HCT116 (cell line): ENCODE measurements around the gene CFAP57. TPM values are rescaled to one million over a fixed set of nuclear protein-coding genes. Genes with fewer than 3 reads are reported as not detected.

Experiments
- ATAC-seq: fragments of 200-7000 bp; cut with Tn5 transposase; 2 replicates; pipeline ENCODE4 v1.9.1; 2020; ENCODE audit warnings: mild to moderate bottlenecking, moderate library complexity
- BruUV-seq: library from RNA; stranded (reverse); fragments of 400-500 nt; replicated peaks from 2 replicates; lab custom pipeline; 2021; lab: Mats Ljungman, UMichigan
- CTCF ChIA-PET: fragments of 300-600 bp; sonication (Branson Sonifier 250); formaldehyde crosslinking; loops from one replicate; lab custom pipeline; 2021; ENCODE audit warnings: antibody characterized with exemption; lab: Charles Lee
- POLR2A ChIA-PET: fragments of 300-600, 350-600 bp; sonication (Branson Sonifier 250); formaldehyde crosslinking; loops from one replicate; lab custom pipeline; 2021; ENCODE audit warnings: antibody characterized with exemption; lab: Charles Lee
- RAD21 ChIA-PET, 2 experiments: fragments of 300-600 bp; sonication (Branson Sonifier 250); formaldehyde crosslinking; loops; one replicate each; lab custom pipeline; 2023; ENCODE audit warnings: low total read pairs in 2 of 2; ENCODE audit not compliant: uncharacterized antibody in 2 of 2, unreplicated experiment in 2 of 2, low non-redundant PET in 1 of 2; lab: Charles Lee
- DNase-seq: peaks from one replicate; pipeline ENCODE4 v3.0.0-alpha.2; 2010; ENCODE audit warnings: low read depth, low spot score
- H2AFZ ChIP-seq: fragments of 200-600 bp; shearing (Covaris generic), sonication (generic); 2 replicates; pipeline ENCODE4 v1.6.1; 2017; ENCODE audit warnings: low read depth, mixed run types, mixed read lengths, antibody characterized with exemption, low read length; ENCODE audit not compliant: poor library complexity, severe bottlenecking
- H3K27ac ChIP-seq: 2 replicates; pipeline ENCODE4 v1.5.1; 2012; ENCODE audit warnings: low read depth, low read length
- H3K27me3 ChIP-seq: fragments of 200-600 bp; sonication (generic); 2 replicates; pipeline ENCODE4 v1.6.1; 2016; ENCODE audit warnings: mixed run types, low read length, mixed read lengths; ENCODE audit not compliant: insufficient read depth
- H3K36me3 ChIP-seq, 2 experiments: fragments of 200-500 bp in 1 of 2; fragments of 200-600 bp in 1 of 2; sonication (Bioruptor generic) in 1 of 2; sonication (generic) in 1 of 2; 2 replicates each; pipeline versions ENCODE4 v1.5.1 to v1.6.1; 2014 to 2016; ENCODE audit warnings: low read length in 2 of 2, inconsistent platforms in 1 of 2, mixed read lengths in 1 of 2, mixed run types in 1 of 2; ENCODE audit not compliant: insufficient read depth in 2 of 2, control insufficient read depth in 1 of 2
- H3K4me1 ChIP-seq, 2 experiments: fragments of 200-600 bp in 1 of 2; sonication (generic) in 1 of 2; 2 replicates each; pipeline versions ENCODE4 v1.5.1 to v1.6.1; 2012 to 2017; ENCODE audit warnings: low read length in 2 of 2, inconsistent platforms in 1 of 2, mild to moderate bottlenecking in 1 of 2, mixed read lengths in 1 of 2, mixed run types in 1 of 2, moderate library complexity in 1 of 2; ENCODE audit not compliant: insufficient read depth in 2 of 2, control insufficient read depth in 1 of 2
- H3K4me2 ChIP-seq: fragments of 200-600 bp; sonication (generic); 2 replicates; pipeline ENCODE4 v1.6.1; 2017; ENCODE audit warnings: mixed run types, low read length, mixed read lengths
- H3K4me3 ChIP-seq, 2 experiments: fragments of 200-600 bp in 1 of 2; sonication (generic) in 1 of 2; replicated peaks in 1 of 2; 2 replicates each; pipeline ENCODE4 v1.5.1; 2011 to 2016; ENCODE audit warnings: low read length in 2 of 2, control low read depth in 1 of 2, low read depth in 1 of 2, mild to moderate bottlenecking in 1 of 2, mixed read lengths in 1 of 2, mixed run types in 1 of 2
- H3K79me2 ChIP-seq: fragments of 200-600 bp; sonication (generic); 2 replicates; pipeline ENCODE4 v1.6.1; 2017; ENCODE audit warnings: mild to moderate bottlenecking, mixed run types, low read length, moderate library complexity, mixed read lengths; ENCODE audit not compliant: insufficient read depth
- H3K9ac ChIP-seq: fragments of 200-600 bp; sonication (generic); 2 replicates; pipeline ENCODE4 v1.6.1; 2016; ENCODE audit warnings: low read length, mixed read lengths
- H3K9me2 ChIP-seq: fragments of 200-600 bp; sonication (generic), shearing (Covaris generic); 2 replicates; pipeline ENCODE4 v1.6.1; 2017; ENCODE audit warnings: mixed run types, mild to moderate bottlenecking, moderate library complexity; ENCODE audit not compliant: insufficient read depth
- H3K9me3 ChIP-seq, 2 experiments: fragments of 200-500 bp in 1 of 2; fragments of 200-600 bp in 1 of 2; sonication (Bioruptor generic) in 1 of 2; sonication (generic) in 1 of 2; 2 replicates each; pipeline ENCODE4 v1.6.1; 2014 to 2017; ENCODE audit warnings: low read length in 2 of 2, mixed read lengths in 2 of 2, inconsistent platforms in 1 of 2, low read depth in 1 of 2, mild to moderate bottlenecking in 1 of 2, mixed run types in 1 of 2, moderate library complexity in 1 of 2; ENCODE audit not compliant: control insufficient read depth in 1 of 2, insufficient read depth in 1 of 2
- H4K20me1 ChIP-seq: fragments of 200-600 bp; sonication (generic), shearing (Covaris generic); 2 replicates; pipeline ENCODE4 v1.6.1; 2017; ENCODE audit warnings: mixed run types, mild to moderate bottlenecking, moderate library complexity; ENCODE audit not compliant: insufficient read depth
- CEBPB ChIP-seq: IDR thresholded peaks from 2 replicates; pipeline ENCODE4 v1.6.1; 2012; ENCODE audit warnings: low read depth
- ELF1 ChIP-seq: IDR thresholded peaks from 2 replicates; pipeline ENCODE4 v1.6.1; 2012; ENCODE audit warnings: low read depth, borderline replicate concordance
- FOSL1 ChIP-seq: IDR thresholded peaks from 2 replicates; pipeline ENCODE4 v1.6.1; 2012; ENCODE audit warnings: low read depth
- JUND ChIP-seq: IDR thresholded peaks from 2 replicates; pipeline ENCODE4 v1.6.1; 2012
- POLR2A ChIP-seq: IDR thresholded peaks from 2 replicates; pipeline ENCODE4 v1.7.0; 2011; ENCODE audit warnings: borderline replicate concordance; ENCODE audit not compliant: insufficient read depth, insufficient read length; ENCODE audit errors: extremely low read depth
- POLR2AphosphoS5 ChIP-seq: IDR thresholded peaks from 2 replicates; pipeline ENCODE4 v1.6.1; 2011; ENCODE audit warnings: mild to moderate bottlenecking, low read depth, low read length, moderate library complexity
- SP1 ChIP-seq: IDR thresholded peaks from 2 replicates; pipeline ENCODE4 v1.6.1; 2012; ENCODE audit warnings: low read depth
- SRF ChIP-seq: IDR thresholded peaks from 2 replicates; pipeline ENCODE4 v1.6.1; 2012; ENCODE audit warnings: low read depth
- TCF7L2 ChIP-seq: IDR thresholded peaks from 2 replicates; pipeline ENCODE4 v1.7.0; 2011; ENCODE audit warnings: borderline replicate concordance, inconsistent platforms; ENCODE audit not compliant: insufficient read depth, insufficient read length; ENCODE audit errors: extremely low read depth
- ZFX ChIP-seq: fragments of 450-650 bp; IDR thresholded peaks from 2 replicates; pipeline ENCODE4 v1.6.1; 2017
- intact Hi-C: fragments of 100-400 bp; cut with micrococcal nuclease; formaldehyde crosslinking; loops from 2 replicates; pipeline ENCODE4 v1.10.0; 2022
- total RNA-seq: library from RNA; stranded (reverse); gene quantifications from one replicate; pipeline ENCODE4 v1.2.1, GENCODE V29; 2021; ENCODE audit not compliant: unreplicated experiment
- TF ChIP-seq, protein P1 (sequence below), 3 experiments: fragments of 200-600 bp in 1 of 3; sonication (generic) in 1 of 3; IDR thresholded peaks in 2 of 3; conservative IDR thresholded peaks in 1 of 3; 2 replicates each; pipeline ENCODE4 v1.5.1; 2012 to 2017; ENCODE audit warnings: low read depth in 2 of 3, low read length in 2 of 3, antibody characterized with exemption in 1 of 3, borderline replicate concordance in 1 of 3, control low read depth in 1 of 3, mild to moderate bottlenecking in 1 of 3, mixed read lengths in 1 of 3, mixed run types in 1 of 3, moderate library complexity in 1 of 3; ENCODE audit not compliant: insufficient read depth in 1 of 3

The CFAP57 gene
- total RNA-seq, 1 experiment from 2014 or later = 0.49 TPM

DNA sequence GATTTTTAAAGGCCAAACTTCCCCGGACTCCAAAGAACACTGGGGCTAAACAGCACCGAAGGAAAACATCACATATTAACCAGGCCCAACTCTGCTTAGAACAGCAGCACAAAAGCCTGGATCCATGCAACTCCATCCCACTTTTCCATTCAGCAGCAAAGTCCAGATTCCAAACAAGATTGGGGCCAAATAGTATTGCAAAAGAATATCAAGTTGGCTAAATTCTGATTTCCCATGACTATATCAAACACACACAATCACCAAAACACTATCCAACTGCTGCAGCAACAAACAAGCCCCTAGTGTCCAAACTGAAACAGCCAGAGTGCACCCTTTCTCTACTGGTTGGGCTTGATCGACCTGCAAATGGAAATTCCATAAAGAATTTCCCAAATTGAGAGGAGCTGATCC, 78.2 kb downstream of the CFAP57 start:
- no peaks in the 10 kb centered on the region for H3K4me1 ChIP-seq
- H3K79me2 ChIP-seq = no peaks in the 10 kb centered on the region
- no TSS peak for BruUV-seq
- H2AFZ ChIP-seq = no peak overlapping the region
- peaks cover 0 to 11% of the 10 kb centered on the region in 2 experiments; a peak in 1 of 4 replicates for H3K9me3 ChIP-seq
- ATAC-seq (no peak), DNase-seq (no peak)
- TF ChIP-seq SRF (no peak), JUND (no peak), ZFX (no peak), CEBPB (no peak)
- H3K9me2 ChIP-seq = no peaks in the 10 kb centered on the region
- POLR2A ChIA-PET = no interaction called here
- no peak overlapping the region for H3K27ac ChIP-seq
- no peaks in the 10 kb centered on the region for H4K20me1 ChIP-seq
- intact Hi-C loops = no loop called here
- H3K36me3 ChIP-seq = no peaks in the 10 kb centered on the region
- H3K27me3 ChIP-seq = no peaks in the 10 kb centered on the region
- no peak overlapping the region for H3K4me2 ChIP-seq
- no peak overlapping the region for H3K9ac ChIP-seq
- CTCF ChIA-PET = no interaction called here
- RAD21 ChIA-PET = no interaction called here
- H3K4me3 ChIP-seq = no peak overlapping the region

- Histone ChIP-seq H3K4me3 (no peak overlapping the region), H3K79me2 (no peaks in the 10 kb centered on the region), H3K27ac (no peak overlapping the region), H3K9me2 (no peaks in the 10 kb centered on the region), H3K36me3 (no peaks in the 10 kb centered on the region), H3K9me3 (peaks cover 0 to 11% of the 10 kb centered on the region in 2 experiments; a peak in 1 of 4 replicates), H3K27me3 (no peaks in the 10 kb centered on the region), H3K4me1 (no peaks in the 10 kb centered on the region), H4K20me1 (no peaks in the 10 kb centered on the region), H3K4me2 (no peak overlapping the region), H3K9ac (no peak overlapping the region), H2AFZ (no peak overlapping the region)
- CTCF ChIA-PET = no interaction called here
- RAD21 ChIA-PET = no interaction called here
- DNase-seq = no peak
- no peak for ATAC-seq
- intact Hi-C loops = no loop called here
- TF ChIP-seq TCF7L2 = no peak
- TF ChIP-seq, protein P1, sequence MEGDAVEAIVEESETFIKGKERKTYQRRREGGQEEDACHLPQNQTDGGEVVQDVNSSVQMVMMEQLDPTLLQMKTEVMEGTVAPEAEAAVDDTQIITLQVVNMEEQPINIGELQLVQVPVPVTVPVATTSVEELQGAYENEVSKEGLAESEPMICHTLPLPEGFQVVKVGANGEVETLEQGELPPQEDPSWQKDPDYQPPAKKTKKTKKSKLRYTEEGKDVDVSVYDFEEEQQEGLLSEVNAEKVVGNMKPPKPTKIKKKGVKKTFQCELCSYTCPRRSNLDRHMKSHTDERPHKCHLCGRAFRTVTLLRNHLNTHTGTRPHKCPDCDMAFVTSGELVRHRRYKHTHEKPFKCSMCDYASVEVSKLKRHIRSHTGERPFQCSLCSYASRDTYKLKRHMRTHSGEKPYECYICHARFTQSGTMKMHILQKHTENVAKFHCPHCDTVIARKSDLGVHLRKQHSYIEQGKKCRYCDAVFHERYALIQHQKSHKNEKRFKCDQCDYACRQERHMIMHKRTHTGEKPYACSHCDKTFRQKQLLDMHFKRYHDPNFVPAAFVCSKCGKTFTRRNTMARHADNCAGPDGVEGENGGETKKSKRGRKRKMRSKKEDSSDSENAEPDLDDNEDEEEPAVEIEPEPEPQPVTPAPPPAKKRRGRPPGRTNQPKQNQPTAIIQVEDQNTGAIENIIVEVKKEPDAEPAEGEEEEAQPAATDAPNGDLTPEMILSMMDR (IDR thresholded peaks at IDR 0.05 in 2 of 3, conservative IDR thresholded peaks at IDR 0.05 in 1 of 3; ENCODE audit: borderline replicate concordance in 1 of 3, insufficient read depth in 1 of 3, low read depth in 2 of 3, low read length in 2 of 3) = no peak
- no peak for TF ChIP-seq POLR2A
- no peak for TF ChIP-seq ELF1
- TF ChIP-seq SP1 = no peak
- no peak for TF ChIP-seq JUND
- no peak for TF ChIP-seq POLR2AphosphoS5
- no peak for TF ChIP-seq SRF
- TF ChIP-seq FOSL1 = no peak
- POLR2A ChIA-PET = no interaction called here
- BruUV-seq = no TSS peak
Measured at GRCh38 chr1:43251024-43251423, 78.9 kb downstream of the CFAP57 start.
